Measurements from ENCODE around the gene HSD11B2. TPM values are rescaled to one million over a fixed set of nuclear protein-coding genes. Genes with fewer than 3 reads are reported as not detected.

HSD11B2 gene
- total RNA-seq, 1 donor from 2014 or later: 8.5 TPM

- H3K27ac Mint-ChIP-seq: peak overlapping the region; percentile 41
- DNase-seq (ENCODE audit: extremely low spot score, unreplicated experiment): no peak
- no peaks in the 10 kb centered on the region for H3K36me3 Mint-ChIP-seq
- H3K9me3 Mint-ChIP-seq: no peaks in the 10 kb centered on the region
- H3K4me1 Mint-ChIP-seq (ENCODE audit: unreplicated experiment): peaks cover 18% of the 10 kb centered on the region
- no peak overlapping the region for H3K4me3 Mint-ChIP-seq
- no peak for TF ChIP-seq CTCF (conservative IDR thresholded peaks at IDR 0.05)
- no peaks in the 10 kb centered on the region for H3K27me3 Mint-ChIP-seq
Observed at GRCh38 chr16:67459861-67460150, 28.9 kb downstream of the HSD11B2 start.

- H3K4me3 Mint-ChIP-seq: no peak overlapping the region
- no peaks in the 10 kb centered on the region for H3K27me3 Mint-ChIP-seq
- no peaks in the 10 kb centered on the region for H3K36me3 Mint-ChIP-seq
- no peaks in the 10 kb centered on the region for H3K9me3 Mint-ChIP-seq
- DNase-seq (ENCODE audit: extremely low spot score, unreplicated experiment): no peak
- TF ChIP-seq CTCF (conservative IDR thresholded peaks at IDR 0.05): no peak
- H3K4me1 Mint-ChIP-seq (ENCODE audit: unreplicated experiment): peaks cover 18% of the 10 kb centered on the region
- H3K27ac Mint-ChIP-seq: peak overlapping the region; percentile 41
Observed at GRCh38 chr16:67460168-67460567, 29.2 kb downstream of the HSD11B2 start.

- Mint-ChIP-seq H3K4me3 (no peak overlapping the region), H3K9me3 (no peaks in the 10 kb centered on the region), H3K4me1 (ENCODE audit: unreplicated experiment) (peaks cover 18% of the 10 kb centered on the region), H3K36me3 (no peaks in the 10 kb centered on the region), H3K27me3 (no peaks in the 10 kb centered on the region), H3K27ac (no peak overlapping the region)
- no peak for TF ChIP-seq CTCF (conservative IDR thresholded peaks at IDR 0.05)
- no peak for DNase-seq (ENCODE audit: extremely low spot score, unreplicated experiment)
Observed at GRCh38 chr16:67460961-67461360, 30.0 kb downstream of the HSD11B2 start.

- DNase-seq (ENCODE audit: extremely low spot score, unreplicated experiment): no peak
- peaks cover 17% of the 10 kb centered on the region for H3K4me1 Mint-ChIP-seq (ENCODE audit: unreplicated experiment)
Observed at GRCh38 chr16:67461600-67462278, 30.8 kb downstream of the HSD11B2 start.

GRCh38 chr16:67462279-67462655 lies 31.3 kb downstream of the HSD11B2 start:
- Mint-ChIP-seq H3K4me1 (ENCODE audit: unreplicated experiment) (peaks cover 12% of the 10 kb centered on the region), H3K9me3 (no peaks in the 10 kb centered on the region), H3K27ac (no peak overlapping the region), H3K27me3 (no peaks in the 10 kb centered on the region), H3K4me3 (no peak overlapping the region), H3K36me3 (no peaks in the 10 kb centered on the region)
- DNase-seq (ENCODE audit: extremely low spot score, unreplicated experiment): no peak
- no peak for TF ChIP-seq CTCF (conservative IDR thresholded peaks at IDR 0.05)

More at GRCh38 chr16:67461600-67462278, 30.8 kb downstream of the HSD11B2 start:
- Mint-ChIP-seq H3K27ac (no peak overlapping the region), H3K9me3 (no peaks in the 10 kb centered on the region), H3K36me3 (no peaks in the 10 kb centered on the region), H3K4me3 (no peak overlapping the region), H3K27me3 (no peaks in the 10 kb centered on the region)
- no peak for TF ChIP-seq CTCF (conservative IDR thresholded peaks at IDR 0.05)

- TF ChIP-seq CTCF (conservative IDR thresholded peaks at IDR 0.05): no peak
- DNase-seq (ENCODE audit: extremely low spot score, unreplicated experiment): no peak
- peaks cover 12% of the 10 kb centered on the region for H3K4me1 Mint-ChIP-seq (ENCODE audit: unreplicated experiment)
- H3K4me3 Mint-ChIP-seq: no peak overlapping the region
- no peaks in the 10 kb centered on the region for H3K36me3 Mint-ChIP-seq
- H3K27ac Mint-ChIP-seq: peak overlapping the region; percentile 15
- no peaks in the 10 kb centered on the region for H3K27me3 Mint-ChIP-seq
- H3K9me3 Mint-ChIP-seq: no peaks in the 10 kb centered on the region
Observed at GRCh38 chr16:67463059-67463458, 32.1 kb downstream of the HSD11B2 start.

Data from type B pancreatic cell (in vitro differentiated cells).